Liver (tissue), 9 donors: ENCODE measurements around the gene ATE1. TPM values are rescaled to one million over a fixed set of nuclear protein-coding genes. Genes with fewer than 3 reads are reported as not detected.

Experiments
- DNase-seq: peaks from one replicate; pipeline ENCODE4 v3.0.0-alpha.2; 2017; ENCODE audit warnings: low spot score
- H3K27ac ChIP-seq, 2 donors: one replicate each; pipeline ENCODE4 v1.7.0; 2013; ENCODE audit warnings: inconsistent platforms in 2 of 2, low read length in 2 of 2, control low read depth in 1 of 2, low read depth in 1 of 2, mild to moderate bottlenecking in 1 of 2
- H3K27me3 ChIP-seq, 4 donors: one replicate each; pipeline versions ENCODE4 v1.6.1 to v1.7.0; 2013; ENCODE audit warnings: low read length in 3 of 4, inconsistent platforms in 1 of 4, mild to moderate bottlenecking in 1 of 4, moderate library complexity in 1 of 4; ENCODE audit not compliant: control insufficient read depth in 4 of 4, insufficient read depth in 4 of 4
- H3K36me3 ChIP-seq, 4 donors: one replicate each; pipeline versions ENCODE4 v1.6.1 to v1.7.0; 2013; ENCODE audit warnings: low read length in 3 of 4, mild to moderate bottlenecking in 3 of 4, low read depth in 1 of 4, moderate library complexity in 1 of 4; ENCODE audit not compliant: control insufficient read depth in 4 of 4, insufficient read depth in 3 of 4
- H3K4me1 ChIP-seq, 4 donors: one replicate each; pipeline versions ENCODE4 v1.6.1 to v1.7.0; 2013; ENCODE audit warnings: low read length in 3 of 4, mild to moderate bottlenecking in 3 of 4, moderate library complexity in 1 of 4; ENCODE audit not compliant: control insufficient read depth in 4 of 4, insufficient read depth in 4 of 4
- H3K4me3 ChIP-seq, 3 donors: one replicate each; pipeline versions ENCODE4 v1.6.1 to v1.7.0; 2013; ENCODE audit warnings: low read length in 3 of 3, control low read depth in 1 of 3, low read depth in 1 of 3, mild to moderate bottlenecking in 1 of 3
- H3K9ac ChIP-seq, 2 donors: one replicate each; pipeline ENCODE4 v1.7.0; 2013; ENCODE audit warnings: low read length in 2 of 2, mild to moderate bottlenecking in 2 of 2, moderate library complexity in 2 of 2, control low read depth in 1 of 2, low read depth in 1 of 2
- H3K9me3 ChIP-seq, 4 donors: one replicate each; pipeline versions ENCODE4 v1.6.1 to v1.7.0; 2013; ENCODE audit warnings: low read length in 3 of 4; ENCODE audit not compliant: control insufficient read depth in 4 of 4
- ATF3 ChIP-seq: IDR thresholded peaks from 2 replicates; pipeline ENCODE4 v1.6.1; 2016; ENCODE audit warnings: antibody characterized with exemption
- CTCF ChIP-seq: fragments of 150-350 bp; IDR thresholded peaks from 2 replicates; pipeline ENCODE4 v1.5.1; 2017; ENCODE audit warnings: improper control_type of control experiment, low read depth, low read length; ENCODE audit not compliant: missing input control
- EGR1 ChIP-seq, 2 donors: IDR thresholded peaks; 2 replicates each; pipeline ENCODE4 v1.6.1; 2016 to 2018; ENCODE audit warnings: antibody characterized with exemption in 2 of 2, low read depth in 2 of 2
- FOXA1 ChIP-seq: IDR thresholded peaks from 2 replicates; pipeline ENCODE4 v1.6.1; 2016; ENCODE audit warnings: antibody characterized with exemption
- FOXA2 ChIP-seq: IDR thresholded peaks from 2 replicates; pipeline ENCODE4 v1.6.1; 2016; ENCODE audit warnings: antibody characterized with exemption
- GABPA ChIP-seq, 2 donors: IDR thresholded peaks in 1 of 2; conservative IDR thresholded peaks in 1 of 2; 2 replicates each; pipeline ENCODE4 v1.6.1; 2016; ENCODE audit warnings: antibody characterized with exemption in 2 of 2, mild to moderate bottlenecking in 1 of 2, moderate library complexity in 1 of 2
- HNF4A ChIP-seq, 2 donors: conservative IDR thresholded peaks; 2 replicates each; pipeline ENCODE4 v1.6.1; 2016; ENCODE audit warnings: antibody characterized with exemption in 2 of 2, mild to moderate bottlenecking in 2 of 2
- HNF4G ChIP-seq: IDR thresholded peaks from 2 replicates; pipeline ENCODE4 v1.6.1; 2016; ENCODE audit warnings: antibody characterized with exemption
- JUND ChIP-seq, 2 donors: IDR thresholded peaks; 2 replicates each; pipeline ENCODE4 v1.6.1; 2016; ENCODE audit warnings: antibody characterized with exemption in 2 of 2
- MAX ChIP-seq: IDR thresholded peaks from 2 replicates; pipeline ENCODE4 v1.6.1; 2016; ENCODE audit warnings: antibody characterized with exemption
- NR2F2 ChIP-seq: IDR thresholded peaks from 2 replicates; pipeline ENCODE4 v1.6.1; 2016; ENCODE audit warnings: antibody characterized with exemption
- RAD21 ChIP-seq, 2 donors: IDR thresholded peaks; 2 replicates each; pipeline ENCODE4 v1.6.1; 2016; ENCODE audit warnings: antibody characterized with exemption in 2 of 2, mild to moderate bottlenecking in 2 of 2
- REST ChIP-seq: IDR thresholded peaks from 2 replicates; pipeline ENCODE4 v1.6.1; 2016; ENCODE audit warnings: antibody characterized with exemption, mild to moderate bottlenecking
- RXRA ChIP-seq, 2 donors: IDR thresholded peaks; 2 replicates each; pipeline ENCODE4 v1.6.1; 2017 to 2018; ENCODE audit warnings: antibody characterized with exemption in 2 of 2, mild to moderate bottlenecking in 1 of 2
- SP1 ChIP-seq: IDR thresholded peaks from 2 replicates; pipeline ENCODE4 v1.6.1; 2018; ENCODE audit warnings: antibody characterized with exemption, mild to moderate bottlenecking
- TAF1 ChIP-seq: conservative IDR thresholded peaks from 2 replicates; pipeline ENCODE4 v1.6.1; 2016; ENCODE audit warnings: antibody characterized with exemption, mild to moderate bottlenecking
- YY1 ChIP-seq: IDR thresholded peaks from 2 replicates; pipeline ENCODE4 v1.6.1; 2016; ENCODE audit warnings: antibody characterized with exemption, mild to moderate bottlenecking
- ZBTB33 ChIP-seq: IDR thresholded peaks from 2 replicates; pipeline ENCODE4 v1.6.1; 2016; ENCODE audit warnings: antibody characterized with exemption
- WGBS: extraction: QIAGEN DNeasy Blood & Tissue Kit; methylation state at CpG from one replicate; pipeline ENCODE4 v1.1.7; 2013; 5-methylcytosine and 5-hydroxymethylcytosine counted together
- polyA plus RNA-seq, 2 donors: library from polyadenylated mRNA; stranded (reverse) in 1 of 2; unstranded in 1 of 2; fragments of 200-250 nt in 1 of 2; fragments of >200 nt in 1 of 2; fragmentation: Nextera tagmentation in 1 of 2; extraction: Ambion mirVana in 1 of 2; gene quantifications; one replicate each; pipeline versions ENCODE4 v1.2.1 to v1.2.3, GENCODE V29; 2013 to 2015
- total RNA-seq, 2 donors: library from RNA; depleted of rRNA; stranded (reverse); fragments of >200 nt; gene quantifications; one replicate each; pipeline ENCODE4 v1.2.3, GENCODE V29; 2014
- donor health status: healthy.
- donor health status: healthy.
- donor health status: healthy.
- donor health status: healthy.
- donor health status: healthy.

ATE1 gene
- total and polyA plus RNA-seq, 4 donors, result 7.9 to 34.9 (median 13.5) TPM

GRCh38 chr10:121864168-121864567 is 63.7 kb downstream of the ATE1 start:
- TF ChIP-seq EGR1 (IDR thresholded peaks at IDR 0.05; ENCODE audit: low read depth in 2 of 2) (no peak), ZBTB33 (no peak), TAF1 (no peak), FOXA2 (no peak), MAX (no peak), ATF3 (no peak), FOXA1 (no peak), GABPA (IDR thresholded peaks at IDR 0.05 in 1 of 2, conservative IDR thresholded peaks at IDR 0.05 in 1 of 2) (no peak), REST (no peak), NR2F2 (no peak), HNF4A (conservative IDR thresholded peaks at IDR 0.05) (no peak), RAD21 (IDR thresholded peaks at IDR 0.05) (no peak), CTCF (no peak), RXRA (IDR thresholded peaks at IDR 0.05) (no peak), SP1 (no peak), HNF4G (no peak), JUND (IDR thresholded peaks at IDR 0.05) (no peak), YY1 (no peak)
- Histone ChIP-seq H3K4me1 (no peaks in the 10 kb centered on the region), H3K27ac (no peak overlapping the region), H3K27me3 (no peaks in the 10 kb centered on the region), H3K36me3 (peaks cover 0 to 20% (median 10%) of the 10 kb centered on the region in 4 donors), H3K9me3 (no peaks in the 10 kb centered on the region), H3K9ac (no peak overlapping the region), H3K4me3 (no peak overlapping the region)
- WGBS, result 96% methylated on average over 5 of the region's 5 CpGs
- DNase-seq, result no peak
